Activated CD4-positive, alpha-beta T cell treated with anti-CD3 and anti-CD28 coated beads for 24 hours (primary cell): Measurements from ENCODE around the gene RAPGEF1.

Experiments used
- DNase-seq, 2 donors: peaks; one replicate each; pipeline ENCODE4 v3.0.0-alpha.2; 2020; ENCODE audit warnings: low read depth in 2 of 2

RAPGEF1 gene

DNA sequence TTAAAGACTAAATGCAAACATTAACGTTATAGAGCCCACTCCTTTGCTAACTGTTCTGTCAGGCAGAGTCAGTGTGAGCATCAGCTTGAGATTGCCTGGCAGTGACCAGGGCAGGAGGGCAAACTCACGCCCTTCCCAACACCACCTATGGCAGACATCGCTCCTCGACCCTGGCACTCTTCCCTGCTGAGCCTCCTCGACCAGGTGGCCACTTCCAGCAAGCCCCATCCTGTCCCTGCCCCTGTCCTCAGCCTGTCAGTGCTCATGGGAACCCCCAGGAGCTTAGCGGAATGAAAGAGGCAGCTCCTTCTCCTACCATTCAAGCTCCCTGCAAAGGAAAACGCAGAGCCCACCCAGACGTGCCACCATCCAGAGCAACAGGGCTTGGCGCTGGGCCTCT, 152.5 kb downstream of the RAPGEF1 start:
- DNase-seq: no peak

DNA sequence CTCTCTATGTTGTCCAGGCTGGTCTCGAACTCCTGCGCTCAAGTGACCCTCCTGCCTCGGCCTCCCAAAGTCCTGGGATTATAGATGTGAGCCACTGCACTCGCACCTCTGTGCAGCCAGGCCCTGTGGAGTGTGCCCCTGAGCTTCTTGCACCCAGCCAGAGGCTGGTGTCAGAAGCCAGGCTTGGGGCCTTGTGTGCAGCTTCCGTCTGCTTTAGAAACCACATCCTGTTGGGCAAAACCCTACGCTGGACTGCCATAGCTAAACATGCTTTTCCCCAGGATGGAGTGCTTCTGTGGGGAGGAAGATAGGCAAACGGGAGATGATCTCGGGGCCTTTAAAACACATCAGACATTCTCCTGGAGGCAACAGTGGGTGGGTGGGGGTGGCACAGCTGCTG, 154.5 kb downstream of the RAPGEF1 start:
- peak in 1 of 2 donors; percentile 13 for DNase-seq

- DNase-seq: no peak
These were observed 155.0 kb downstream of the RAPGEF1 start for GRCh38 chr9:131584858-131585257.

GRCh38 chr9:131583836-131584555, 155.9 kb downstream of the RAPGEF1 start:
- DNase-seq: no peak

DNA sequence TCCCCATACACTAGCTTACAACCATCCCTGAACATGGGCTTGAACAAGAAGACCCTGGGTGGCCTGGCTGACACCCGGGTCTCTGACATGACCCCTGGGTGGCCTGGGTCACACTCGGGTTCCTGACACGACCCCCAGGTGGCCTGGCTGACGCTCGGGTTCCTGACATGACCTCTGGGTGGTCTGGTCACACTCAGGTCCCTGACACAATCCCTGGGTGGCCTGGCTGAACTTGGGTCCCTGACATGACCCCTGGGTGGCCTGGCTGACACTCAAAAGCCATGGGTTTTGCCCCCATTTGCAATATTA, 156.6 kb downstream of the RAPGEF1 start:
- DNase-seq: no peak

DNA sequence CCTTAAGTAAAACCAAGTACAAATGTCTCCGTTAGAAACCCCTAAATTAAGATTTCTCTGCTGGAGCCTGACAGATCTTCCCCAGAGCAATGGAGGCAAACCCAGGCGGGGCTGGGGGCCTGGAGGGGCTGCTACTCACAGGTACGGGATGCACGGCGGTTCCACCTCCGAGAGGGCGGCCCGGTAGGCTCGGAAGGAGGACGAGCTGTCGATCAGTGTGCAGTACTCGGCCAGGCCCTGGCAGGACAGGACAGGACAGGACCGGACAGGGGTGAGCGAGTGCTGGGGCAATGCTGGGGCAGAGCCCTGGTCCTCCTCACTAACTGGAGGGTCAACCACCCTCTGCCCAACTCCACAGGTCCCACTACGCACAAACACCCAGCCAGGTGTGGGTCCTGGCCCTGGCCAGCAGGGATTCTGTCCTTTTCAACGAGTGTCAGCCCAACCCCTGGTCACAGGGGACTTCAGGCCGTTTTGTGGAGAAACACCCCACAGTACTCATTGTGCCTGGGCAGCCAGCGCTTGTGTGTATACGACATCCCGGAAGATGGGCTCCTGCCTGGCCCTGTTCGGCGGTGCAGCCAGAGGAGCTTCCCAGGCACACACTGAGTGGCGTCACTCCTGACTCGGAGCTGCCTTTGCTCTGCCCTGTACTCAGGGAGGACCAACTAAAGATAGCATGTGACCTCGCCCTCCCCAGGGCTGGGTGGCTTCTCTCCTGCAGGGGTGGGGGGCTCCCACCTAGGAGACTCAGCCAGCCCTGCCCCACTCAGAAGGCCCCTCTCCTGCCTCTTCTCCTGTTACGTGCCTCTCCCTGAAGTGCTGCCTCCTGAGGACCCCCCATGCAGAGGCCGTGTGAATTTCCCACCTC, 157.2 kb downstream of the RAPGEF1 start:
- no peak for DNase-seq

- no peak for DNase-seq
These were observed 157.8 kb downstream of the RAPGEF1 start for GRCh38 chr9:131582056-131582455.

GRCh38 chr9:131580358-131580757, 159.5 kb downstream of the RAPGEF1 start:
- DNase-seq: no peak

- no peak for DNase-seq
These were observed 160.1 kb downstream of the RAPGEF1 start for GRCh38 chr9:131579789-131580211.

- DNase-seq: peak in 1 of 2 donors; percentile 22
These were observed 161.0 kb downstream of the RAPGEF1 start for GRCh38 chr9:131578731-131579504.

DNA sequence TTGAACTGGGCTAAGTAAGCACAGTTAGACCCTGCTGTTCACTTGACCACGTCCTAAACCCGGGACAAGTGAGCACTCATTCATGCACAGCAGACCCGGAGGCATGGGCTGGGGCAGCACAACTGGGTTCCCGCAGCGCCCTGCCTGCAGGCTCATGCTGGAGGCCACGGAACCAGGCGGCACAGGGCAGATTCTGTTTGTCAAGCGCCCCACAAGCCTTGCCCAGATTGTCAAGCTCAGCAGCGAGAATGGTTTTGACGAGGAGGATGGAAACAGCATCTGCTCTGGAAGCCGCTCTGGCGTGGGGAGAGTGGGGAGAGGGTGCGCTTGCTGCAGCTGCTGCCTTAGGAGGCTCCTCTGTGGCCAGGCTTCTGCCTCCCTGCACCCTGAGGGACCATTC, 161.9 kb downstream of the RAPGEF1 start:
- no peak for DNase-seq

DNA sequence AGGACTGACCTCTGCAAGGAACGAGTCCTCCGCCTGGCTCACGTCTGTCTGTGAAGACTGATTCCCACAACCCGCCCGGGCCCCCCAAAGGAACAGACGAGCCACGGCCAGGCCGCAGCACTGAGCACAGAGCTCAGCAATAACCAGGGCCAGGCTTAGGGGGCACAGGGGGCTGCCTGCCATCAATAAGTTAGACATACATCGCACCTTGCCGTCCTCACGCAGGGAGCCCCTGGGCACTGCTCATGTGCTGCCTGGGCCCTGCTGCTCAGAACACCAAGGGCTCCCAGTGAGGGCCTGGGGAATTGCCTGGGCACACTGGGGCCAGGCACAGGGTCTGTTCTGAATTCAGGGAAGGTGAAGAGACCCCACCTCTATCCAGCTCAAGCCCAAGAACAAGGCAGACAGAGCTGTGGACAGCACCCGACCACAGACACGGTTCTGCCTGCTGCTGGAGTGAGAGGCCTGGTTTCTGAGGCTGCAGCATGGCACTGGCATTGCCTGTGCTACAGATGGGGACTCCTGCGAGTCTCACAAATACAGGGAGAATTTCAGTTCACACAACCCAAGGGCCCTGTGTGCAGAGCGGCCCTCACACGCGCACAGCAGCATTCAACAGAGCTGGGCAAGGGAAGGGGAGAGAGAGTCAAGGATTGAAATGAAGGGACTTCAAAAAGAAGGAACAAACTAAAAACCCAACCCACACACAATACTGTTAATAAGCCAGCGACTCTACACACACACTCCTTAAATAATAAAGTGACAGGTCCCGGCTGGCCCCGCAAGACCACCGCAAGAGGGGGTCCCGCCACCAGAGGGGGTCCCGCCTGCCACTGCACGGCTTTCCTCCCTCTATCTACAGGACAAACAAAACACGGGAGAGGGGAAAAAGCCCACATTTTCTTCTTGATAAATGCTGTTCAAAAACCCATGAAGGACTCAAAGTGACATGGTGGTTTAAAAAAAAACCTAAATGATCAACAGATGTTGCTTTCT, 162.6 kb downstream of the RAPGEF1 start:
- DNase-seq: no peak

GRCh38 chr9:131575946-131576853, 163.7 kb downstream of the RAPGEF1 start:
- DNase-seq: no peak

DNA sequence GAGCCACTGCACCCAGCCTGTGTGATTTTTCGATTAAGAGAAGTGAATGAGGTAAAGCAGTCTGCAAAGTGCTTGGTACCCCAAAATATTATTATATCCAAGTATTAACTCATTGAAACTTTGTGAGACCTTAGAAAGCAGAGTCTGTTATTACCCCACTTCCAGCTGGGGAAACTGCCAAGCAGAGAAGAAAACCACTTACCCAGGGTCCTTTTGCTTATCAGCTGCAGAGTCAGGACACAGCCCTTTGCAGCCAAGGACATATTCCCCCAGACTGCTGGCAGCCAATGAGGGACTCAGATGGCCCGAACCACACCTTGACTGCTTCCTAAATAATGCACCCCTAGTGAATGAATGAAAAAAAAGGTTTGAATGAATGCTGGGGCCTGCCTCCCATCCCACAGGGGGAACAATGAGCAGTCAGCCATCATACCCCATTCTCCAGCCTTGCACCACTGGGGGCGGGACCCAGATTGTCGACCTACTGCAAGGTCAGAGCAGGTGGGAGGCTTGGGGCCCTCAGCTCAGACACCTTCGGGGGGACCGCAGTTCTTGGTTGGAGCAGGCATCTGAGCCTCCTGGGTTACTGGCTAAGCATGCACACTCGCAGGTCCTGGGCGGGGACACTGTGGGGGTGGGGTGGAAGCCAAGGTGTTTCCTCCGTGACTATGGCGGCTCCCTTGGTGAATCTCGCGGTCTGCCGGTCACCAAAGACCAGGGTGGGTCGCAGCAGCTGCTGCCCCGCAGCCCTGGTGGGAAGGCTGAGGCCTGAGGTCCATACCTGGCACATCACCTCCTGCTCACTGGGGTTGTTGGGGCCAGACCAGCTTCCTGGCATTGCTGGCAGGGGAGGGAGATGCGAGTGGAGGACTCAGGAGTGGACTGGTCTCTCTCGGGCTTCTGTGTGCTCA, 164.9 kb downstream of the RAPGEF1 start:
- DNase-seq: no peak

DNA sequence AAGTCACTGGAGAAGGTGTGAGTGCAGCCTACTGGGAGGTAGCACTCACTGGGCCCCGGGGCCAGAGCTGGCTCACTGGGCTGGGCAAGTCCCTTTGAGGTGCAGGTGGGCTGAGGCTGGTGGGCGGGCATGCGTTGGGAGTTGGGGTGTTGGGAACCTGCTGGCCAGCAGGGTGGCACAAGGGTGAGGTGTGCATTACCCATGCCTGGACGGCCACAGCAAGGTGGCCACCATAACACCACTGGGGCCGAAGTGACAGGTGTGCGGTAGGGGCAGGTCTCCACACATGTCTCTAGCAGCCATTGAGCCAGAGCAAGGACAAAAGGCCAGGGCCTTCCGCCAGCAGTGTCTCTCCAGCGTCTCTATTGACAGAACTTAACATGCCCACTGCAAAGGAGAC, 172.0 kb downstream of the RAPGEF1 start:
- no peak for DNase-seq

GRCh38 chr9:131566158-131566557, 173.7 kb downstream of the RAPGEF1 start:
- DNase-seq: no peak

DNA sequence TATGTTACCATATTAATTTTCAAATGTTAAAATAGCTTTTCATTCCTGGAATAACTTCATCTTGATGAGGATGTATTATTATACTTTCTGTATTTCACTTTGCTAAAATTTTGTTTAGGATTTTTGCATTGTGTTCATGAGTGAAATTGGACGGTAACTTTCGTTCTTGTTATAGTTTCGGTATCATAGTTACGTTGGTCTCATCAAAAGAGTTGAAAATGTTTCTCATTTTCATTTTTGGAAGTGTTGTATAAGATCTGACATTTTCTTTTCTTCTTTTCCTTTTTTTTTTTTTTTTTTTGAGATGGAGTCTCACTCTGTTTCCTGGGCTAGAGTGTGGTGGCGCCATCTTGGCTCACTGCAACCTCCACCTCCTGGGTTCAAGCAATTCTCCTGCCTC, 174.5 kb downstream of the RAPGEF1 start:
- no peak for DNase-seq

GRCh38 chr9:131562032-131562959, 177.6 kb downstream of the RAPGEF1 start:
- DNase-seq: no peak
